ENCODE data around the gene DOK1. TPM values are rescaled to one million over a fixed set of nuclear protein-coding genes. Genes with fewer than 3 reads are reported as not detected.
A peak's percentile ranks its signal among the peaks of the same experiment; 100 is the strongest.

Gene DOK1
- total RNA-seq, 1 donor from 2014 or later = 17.3 TPM

- no peak for ATAC-seq
- intact Hi-C loops (cut with DNase I) = loop anchor here (5.0 kb wide), 1 partner anchor 103 kb away; the partner anchor contains the start of genes CCDC142 and TTC31
- peak; percentile 69 for DNase-seq (ENCODE audit: low spot score)
Measured at GRCh38 chr2:74585406-74586185, 31.1 kb downstream of the DOK1 start.

- DNase-seq (ENCODE audit: low spot score) (peak; percentile 70), ATAC-seq (peak; percentile 91)
- intact Hi-C loops (cut with DNase I) = loop anchor here (5.0 kb wide), 1 partner anchor 105 kb away; the partner anchor contains the start of genes CCDC142 and TTC31
Measured at GRCh38 chr2:74587664-74588277, 33.3 kb downstream of the DOK1 start.

- DNase-seq (ENCODE audit: low spot score) (no peak), ATAC-seq (no peak)
- intact Hi-C loops (cut with DNase I) = loop anchor here (5.0 kb wide), 1 partner anchor 106 kb away; the partner anchor contains the start of genes CCDC142 and TTC31
Measured at GRCh38 chr2:74588664-74589063, 34.1 kb downstream of the DOK1 start.

GRCh38 chr2:74593826-74594772 lies 39.6 kb downstream of the DOK1 start:
- no peak for ATAC-seq
- intact Hi-C loops (cut with DNase I) = no loop called here
- no peak for DNase-seq (ENCODE audit: low spot score)

GRCh38 chr2:74596584-74596983 lies 42.1 kb downstream of the DOK1 start:
- DNase-seq (ENCODE audit: low spot score) = no peak
- intact Hi-C loops (cut with DNase I) = no loop called here
- ATAC-seq = no peak

- intact Hi-C loops (cut with DNase I) = no loop called here
- ATAC-seq (no peak), DNase-seq (ENCODE audit: low spot score) (no peak)
Measured at GRCh38 chr2:74597410-74597809, 42.9 kb downstream of the DOK1 start.

- ATAC-seq (no peak), DNase-seq (ENCODE audit: low spot score) (no peak)
- intact Hi-C loops (cut with DNase I) = no loop called here
Measured at GRCh38 chr2:74599676-74600075, 45.2 kb downstream of the DOK1 start.

GRCh38 chr2:74602586-74603281 lies 48.2 kb downstream of the DOK1 start:
- intact Hi-C loops (cut with DNase I) = no loop called here
- DNase-seq (ENCODE audit: low spot score) (no peak), ATAC-seq (no peak)

GRCh38 chr2:74603282-74604000 lies 48.9 kb downstream of the DOK1 start:
- DNase-seq (ENCODE audit: low spot score) = no peak
- ATAC-seq = no peak
- intact Hi-C loops (cut with DNase I) = no loop called here

- ATAC-seq = no peak
- intact Hi-C loops (cut with DNase I) = no loop called here
- no peak for DNase-seq (ENCODE audit: low spot score)
Measured at GRCh38 chr2:74606927-74607326, 52.4 kb downstream of the DOK1 start.

Other genes starting within 250 kb of the DOK1 start
- 12.6 TPM for gene SLC4A5, start 211.3 kb upstream of the DOK1 start, total RNA-seq
- gene DCTN1, start 174.4 kb upstream of the DOK1 start, total RNA-seq = 146 TPM
- gene C2orf81, start 133.1 kb upstream of the DOK1 start, total RNA-seq = 4.4 TPM
- gene WDR54, start 133.0 kb upstream of the DOK1 start, total RNA-seq = 14.0 TPM
- 76.0 TPM for gene RTKN, start 112.8 kb upstream of the DOK1 start, total RNA-seq
- 38.2 TPM for gene INO80B, start 99.6 kb upstream of the DOK1 start, total RNA-seq
- 68.6 TPM for gene WBP1, start 96.3 kb upstream of the DOK1 start, total RNA-seq
- 39.5 TPM for gene MOGS, start 89.3 kb upstream of the DOK1 start, total RNA-seq
- 54.4 TPM for gene MRPL53, start 82.0 kb upstream of the DOK1 start, total RNA-seq
- gene CCDC142, start 71.7 kb upstream of the DOK1 start, total RNA-seq = 25.0 TPM
- 22.6 TPM for gene TTC31, start 71.6 kb upstream of the DOK1 start, total RNA-seq
- gene LBX2, start 55.1 kb upstream of the DOK1 start, total RNA-seq = 0.53 TPM
- gene PCGF1, start 47.0 kb upstream of the DOK1 start, total RNA-seq = 13.7 TPM
- gene TLX2, start 40.3 kb upstream of the DOK1 start, total RNA-seq = not detected
- not detected for gene DQX1, start 28.5 kb upstream of the DOK1 start, total RNA-seq
- 75.3 TPM for gene AUP1, start 25.0 kb upstream of the DOK1 start, total RNA-seq
- 34.5 TPM for gene HTRA2, start 24.8 kb upstream of the DOK1 start, total RNA-seq
- 9.2 TPM for gene LOXL3, start 778 bp upstream of the DOK1 start, total RNA-seq
- 1.1 TPM for gene M1AP, start 93.6 kb downstream of the DOK1 start, total RNA-seq
- 11.5 TPM for gene SEMA4F, start 99.5 kb downstream of the DOK1 start, total RNA-seq